CD4-positive, alpha-beta T cell treated with Interleukin-4 for 1 hour (primary cell): Measurements from ENCODE around the gene TSFM.
A peak's percentile ranks its signal among the peaks of the same experiment; 100 is the strongest.
"Not testable (repeated sequence)": the region's sequence is repeated elsewhere in the genome, so short reads cannot be mapped to it uniquely, and the experiment has no call there.

Experiments used
- DNase-seq, 2 donors: peaks; one replicate each; pipeline ENCODE4 v3.0.0-alpha.2; 2020 to 2022

The TSFM gene

DNA sequence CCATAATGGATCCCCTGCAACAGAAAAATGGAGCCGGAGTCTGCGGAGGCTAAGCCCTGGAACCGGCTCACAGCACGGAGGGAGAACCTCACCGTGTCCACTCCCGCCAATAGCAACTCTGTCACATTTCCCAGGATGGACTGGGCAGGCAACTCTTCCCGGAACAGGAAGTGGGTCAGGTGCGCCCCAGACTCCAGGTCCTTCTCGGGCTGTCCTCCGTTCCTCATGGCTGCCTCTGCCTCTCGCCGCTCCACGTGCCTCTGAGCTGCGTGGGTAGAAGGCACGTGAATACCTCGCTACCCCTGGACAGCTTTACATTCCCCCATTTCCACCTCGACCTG, 18.0 kb upstream of the TSFM start:
- no peak for DNase-seq

GRCh38 chr12:57765003-57765697, 17.4 kb upstream of the TSFM start:
- DNase-seq: peak; percentile 46 to 57

- no peak for DNase-seq
Measured at GRCh38 chr12:57765698-57766463, 16.7 kb upstream of the TSFM start.

GRCh38 chr12:57766464-57767304, 15.9 kb upstream of the TSFM start, which contains the start of gene CYP27B1:
Gene CYP27B1, minus strand, starts transcription at chr12:57767078. Its CDS starts 37 bp downstream, at chr12:57767041.
- DNase-seq: no peak

GRCh38 chr12:57767305-57767698, 15.3 kb upstream of the TSFM start:
- DNase-seq: no peak

GRCh38 chr12:57767876-57768275, 14.7 kb upstream of the TSFM start:
- no peak for DNase-seq

DNA sequence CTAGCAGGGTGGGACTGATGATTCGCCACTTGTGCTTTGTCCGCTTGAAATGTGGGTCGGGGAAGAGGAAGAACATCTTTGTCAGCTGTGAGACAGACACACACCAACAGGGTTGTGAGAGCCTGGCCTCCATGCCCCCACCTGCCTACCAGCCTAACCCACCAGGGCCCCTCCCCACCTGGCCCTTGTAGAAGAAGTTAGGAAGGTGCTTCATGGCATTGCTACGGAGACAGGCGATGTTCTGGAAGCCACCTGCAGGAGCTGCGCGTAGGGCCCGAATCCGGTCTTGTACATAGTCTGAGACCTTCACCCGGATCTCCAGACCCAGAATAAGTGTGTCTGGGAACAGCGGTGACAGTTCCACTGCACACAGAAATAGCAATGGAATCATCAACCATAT, 13.0 kb upstream of the TSFM start:
- DNase-seq: no peak

GRCh38 chr12:57770734-57771133, 11.9 kb upstream of the TSFM start:
- DNase-seq: no peak

DNA sequence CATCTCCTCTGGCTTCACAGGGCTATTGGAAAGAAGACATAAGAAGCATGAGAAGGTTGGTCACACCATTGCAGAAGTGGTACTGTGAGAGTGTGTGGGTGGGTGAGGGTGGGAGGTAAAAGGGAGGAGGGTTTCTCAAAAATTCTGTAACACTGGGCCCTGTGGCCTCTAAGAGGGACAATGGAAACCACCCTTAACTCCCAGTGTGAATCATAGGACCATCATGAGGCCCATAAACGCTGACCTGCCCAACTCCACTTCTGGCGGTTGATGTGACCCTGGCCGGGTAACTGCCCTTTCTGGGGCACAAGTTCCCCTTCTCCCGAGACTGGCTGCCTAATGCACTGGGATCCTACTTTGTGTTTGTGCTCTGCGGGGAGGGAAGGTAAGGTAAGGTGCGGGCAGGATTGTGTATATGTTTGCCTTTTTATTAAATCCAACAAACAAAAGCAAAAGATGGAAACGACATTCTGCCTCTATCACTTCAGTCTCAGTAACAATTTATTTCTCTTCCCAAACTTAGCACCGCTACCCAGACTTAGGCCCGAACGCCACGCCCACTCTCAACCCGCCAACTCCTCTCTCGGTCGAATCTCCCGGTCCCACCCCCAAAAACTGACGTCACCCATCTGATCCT, 11.2 kb upstream of the TSFM start:
- DNase-seq: peak; percentile 86 to 87

GRCh38 chr12:57771873-57772428, 10.6 kb upstream of the TSFM start, which contains the start of gene METTL1:
Gene METTL1, minus strand, starts transcription at chr12:57772105. Its CDS starts 22 bp downstream, at chr12:57772083.
- DNase-seq: peak; percentile 92

DNA sequence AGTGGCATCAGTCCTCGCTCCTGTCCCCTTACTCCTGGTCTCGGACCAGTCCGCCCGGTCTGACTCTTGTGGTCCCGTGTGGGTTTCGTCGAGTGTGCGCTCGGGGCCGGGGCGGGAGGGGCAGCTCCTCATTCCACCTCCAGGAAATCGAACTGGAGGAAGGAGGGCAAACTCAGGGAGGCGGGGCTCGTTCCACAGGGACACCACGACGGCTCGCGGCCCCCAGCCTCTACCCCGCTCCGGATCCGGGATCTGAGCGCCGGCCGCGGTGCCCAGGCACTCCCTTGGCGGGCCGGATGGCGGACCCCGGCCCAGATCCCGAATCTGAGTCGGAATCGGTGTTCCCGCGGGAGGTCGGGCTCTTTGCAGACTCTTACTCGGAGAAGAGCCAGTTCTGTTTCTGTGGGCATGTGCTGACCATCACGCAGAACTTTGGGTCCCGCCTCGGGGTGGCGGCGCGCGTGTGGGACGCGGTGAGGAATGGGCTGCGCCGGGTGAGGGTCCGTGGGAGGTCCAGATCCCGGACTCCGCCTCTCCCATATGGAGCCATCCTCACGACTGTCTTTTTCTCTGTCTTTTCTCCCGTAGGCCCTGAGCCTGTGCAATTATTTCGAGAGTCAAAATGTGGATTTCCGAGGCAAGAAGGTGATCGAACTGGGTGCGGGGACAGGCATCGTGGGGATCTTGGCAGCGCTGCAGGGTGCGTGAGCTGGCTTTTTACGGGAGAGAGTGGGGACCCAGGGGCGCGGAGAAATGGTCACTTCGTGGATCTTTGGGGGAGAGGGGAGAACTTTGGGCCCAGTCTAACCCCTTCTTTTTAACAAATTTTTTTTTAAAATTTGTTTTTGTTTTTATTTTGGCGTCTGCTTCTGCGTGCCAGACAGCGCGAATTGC, 9.9 kb upstream of the TSFM start, which contains the start of gene EEF1AKMT3:
Gene EEF1AKMT3, plus strand, starts transcription at position 186 of the 894 bp plus-strand sequence. Its CDS starts 111 bp downstream, at position 297.
- DNase-seq: no peak

DNA sequence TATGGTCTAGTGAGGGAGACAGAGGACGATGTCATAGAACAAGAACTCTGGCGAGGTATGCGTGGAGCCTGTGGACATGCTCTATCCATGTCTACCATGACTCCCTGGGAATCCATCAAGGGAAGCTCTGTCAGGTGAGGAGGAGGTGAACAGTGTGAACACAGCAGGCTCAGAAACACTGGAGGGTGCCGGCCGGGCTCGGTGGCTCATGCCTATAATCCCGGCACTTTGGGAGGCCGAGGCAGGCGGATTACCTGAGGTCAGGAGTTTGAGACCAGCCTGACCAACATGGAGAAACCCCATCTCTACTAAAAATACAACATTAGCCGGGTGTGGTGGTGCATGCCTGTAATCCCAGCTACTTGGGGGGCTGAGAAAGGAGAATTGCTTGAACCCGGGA, 8.0 kb upstream of the TSFM start:
- DNase-seq: not testable (repeated sequence)

GRCh38 chr12:57775044-57775443, 7.5 kb upstream of the TSFM start:
- DNase-seq: no peak

DNA sequence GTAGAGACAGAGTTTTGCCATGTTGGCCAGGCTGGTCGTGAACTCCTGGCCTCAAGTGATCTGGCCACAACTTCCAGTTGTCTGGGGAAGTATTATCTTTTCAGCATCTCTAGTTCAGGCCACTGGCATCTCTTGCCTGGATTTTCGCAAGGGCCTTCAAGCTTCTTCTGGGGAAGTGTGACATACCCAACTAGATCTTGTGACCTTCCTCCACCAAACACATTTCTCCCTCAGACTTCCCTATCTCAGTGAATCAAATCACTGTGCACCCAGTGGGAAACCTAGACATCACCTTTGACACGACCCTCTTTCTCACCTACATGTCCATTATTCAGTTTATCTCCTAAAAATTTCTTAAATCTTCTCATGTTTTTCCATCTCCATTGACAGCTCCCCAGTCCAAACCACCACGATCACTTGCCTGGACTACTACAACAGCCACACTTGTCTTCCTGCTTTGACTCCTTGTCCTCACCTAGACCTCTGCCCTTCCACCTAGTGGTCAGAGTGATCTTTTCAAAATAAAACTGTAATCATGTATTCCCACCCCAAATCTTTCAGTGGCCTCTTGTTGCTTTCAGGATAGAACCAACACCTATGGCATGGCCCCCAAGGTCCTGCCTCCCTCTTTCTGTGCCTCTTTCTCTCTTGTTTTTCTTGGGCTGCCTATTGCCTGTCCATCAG, 6.9 kb upstream of the TSFM start:
- DNase-seq: peak in 1 of 2 donors; percentile 39

DNA sequence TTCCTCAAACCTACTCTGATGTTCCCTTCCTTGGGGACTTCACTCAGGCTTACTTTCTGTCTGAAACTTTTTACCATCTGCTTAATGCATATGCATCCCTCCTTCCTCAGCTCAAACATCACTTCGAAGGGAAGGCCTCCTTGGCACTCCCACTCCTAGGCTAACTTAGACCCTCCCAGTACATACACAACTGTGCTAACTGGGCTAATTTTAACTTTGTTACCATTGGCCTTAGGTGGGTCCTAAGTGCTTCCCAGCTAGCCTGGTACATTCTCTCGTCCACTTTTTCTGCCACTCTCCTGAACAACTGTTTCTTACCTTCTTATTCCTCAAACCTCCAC, 6.4 kb upstream of the TSFM start:
- DNase-seq: no peak

- no peak for DNase-seq
Measured at GRCh38 chr12:57777367-57777766, 5.2 kb upstream of the TSFM start.

- DNase-seq: no peak
Measured at GRCh38 chr12:57777911-57778310, 4.7 kb upstream of the TSFM start.

- no peak for DNase-seq
Measured at GRCh38 chr12:57779736-57780135, 2.9 kb upstream of the TSFM start.

GRCh38 chr12:57780284-57780897, 2.2 kb upstream of the TSFM start:
- no peak for DNase-seq

DNA sequence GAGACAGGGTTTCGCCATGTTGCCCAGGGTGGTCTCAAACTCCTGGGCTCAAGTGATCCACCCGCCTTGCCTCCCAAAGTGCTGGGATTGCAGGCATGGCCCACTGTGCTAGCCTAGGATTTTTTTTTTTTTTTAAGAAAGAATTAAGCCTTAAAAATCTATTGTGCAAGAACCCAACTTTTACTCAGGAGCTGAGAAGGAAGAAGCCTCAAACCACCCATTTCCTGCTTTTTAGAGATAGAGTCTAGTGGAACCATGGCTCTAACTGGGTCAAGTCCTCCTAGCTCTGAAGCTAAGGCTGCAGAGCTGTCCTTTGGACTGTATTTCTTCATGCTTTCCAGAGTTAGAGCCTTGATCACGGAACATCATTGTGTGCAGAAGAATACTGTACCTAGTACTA, 1.3 kb upstream of the TSFM start:
- DNase-seq: peak in 1 of 2 donors; percentile 34
